Measurements from ENCODE around the gene MEF2C. TPM values are rescaled to one million over a fixed set of nuclear protein-coding genes. Genes with fewer than 3 reads are reported as not detected.
A peak's percentile ranks its signal among the peaks of the same experiment; 100 is the strongest.

The MEF2C gene
- total RNA-seq, 4 donors from 2014 or later = 17.3 to 58.0 (median 23.5) TPM

DNA sequence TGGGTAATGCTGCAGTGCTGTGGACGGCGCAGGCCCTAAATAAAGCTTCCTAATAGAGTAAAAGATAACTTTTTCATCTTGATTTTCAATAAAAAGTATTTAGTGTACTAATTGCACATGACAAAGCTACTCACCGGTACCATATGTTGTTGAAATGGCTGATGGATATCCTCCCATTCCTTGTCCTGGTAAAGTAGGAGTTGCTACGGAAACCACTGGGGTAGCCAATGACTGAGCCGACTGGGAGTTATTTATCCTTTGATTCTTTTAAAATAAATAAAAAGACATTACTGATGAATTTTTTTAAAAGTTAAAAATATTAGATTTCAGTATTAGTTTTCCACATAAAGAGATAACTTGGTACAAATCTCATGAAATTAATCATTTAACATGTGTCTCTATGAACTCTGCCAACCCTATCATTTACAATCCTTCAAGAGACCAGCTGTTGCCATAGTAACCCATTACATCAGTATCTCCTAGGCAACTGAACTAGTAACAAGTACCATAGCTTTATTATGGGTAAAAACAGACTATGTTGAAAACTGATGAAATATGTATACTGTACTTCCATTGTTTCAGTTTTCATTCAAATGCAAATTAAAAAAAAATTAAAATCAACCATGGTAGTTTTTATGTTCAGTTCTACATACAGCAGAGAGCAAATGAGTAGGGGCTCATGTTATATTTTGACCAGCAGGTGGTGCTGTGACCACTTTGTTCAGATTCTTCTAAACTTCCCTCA is 153.7 kb downstream of the MEF2C start:
- no peaks in the 10 kb centered on the region for H3K9me3 ChIP-seq
- WGBS, 2 donors (ENCODE audit: low coverage in 1 of 2) = 75 to 78% methylated on average over 5 of the region's 5 CpGs
- H3K36me3 ChIP-seq = no peaks in the 10 kb centered on the region
- TF ChIP-seq, protein P1, sequence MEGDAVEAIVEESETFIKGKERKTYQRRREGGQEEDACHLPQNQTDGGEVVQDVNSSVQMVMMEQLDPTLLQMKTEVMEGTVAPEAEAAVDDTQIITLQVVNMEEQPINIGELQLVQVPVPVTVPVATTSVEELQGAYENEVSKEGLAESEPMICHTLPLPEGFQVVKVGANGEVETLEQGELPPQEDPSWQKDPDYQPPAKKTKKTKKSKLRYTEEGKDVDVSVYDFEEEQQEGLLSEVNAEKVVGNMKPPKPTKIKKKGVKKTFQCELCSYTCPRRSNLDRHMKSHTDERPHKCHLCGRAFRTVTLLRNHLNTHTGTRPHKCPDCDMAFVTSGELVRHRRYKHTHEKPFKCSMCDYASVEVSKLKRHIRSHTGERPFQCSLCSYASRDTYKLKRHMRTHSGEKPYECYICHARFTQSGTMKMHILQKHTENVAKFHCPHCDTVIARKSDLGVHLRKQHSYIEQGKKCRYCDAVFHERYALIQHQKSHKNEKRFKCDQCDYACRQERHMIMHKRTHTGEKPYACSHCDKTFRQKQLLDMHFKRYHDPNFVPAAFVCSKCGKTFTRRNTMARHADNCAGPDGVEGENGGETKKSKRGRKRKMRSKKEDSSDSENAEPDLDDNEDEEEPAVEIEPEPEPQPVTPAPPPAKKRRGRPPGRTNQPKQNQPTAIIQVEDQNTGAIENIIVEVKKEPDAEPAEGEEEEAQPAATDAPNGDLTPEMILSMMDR (IDR thresholded peaks at IDR 0.05) = peak; percentile 75 to 86 (median 79)
- no peak for TF ChIP-seq EP300 (IDR thresholded peaks at IDR 0.05; ENCODE audit: low read depth)
- peaks cover 0 to 17% (median 0%) of the 10 kb centered on the region in 4 donors for H3K4me1 ChIP-seq
- in situ Hi-C loops (cut with MboI; ENCODE audit: low pct_ligation_motif_present in 1 of 4, low pct_unique_long_range_greater_than_20kb in 1 of 4, low sequenced_read_pairs in 3 of 4) = loop anchor here in 2 of 4 donors (10.0 to 25.0 kb wide), 2 partner anchors 158 to 1536 kb away; partner anchors contain the start of gene MEF2C (in 1 of the 2)
- no peaks in the 10 kb centered on the region for H3K27me3 ChIP-seq
- H3K4me3 ChIP-seq = no peak overlapping the region
- no peak overlapping the region for H3K27ac ChIP-seq
- DNase-seq = peak; percentile 77
- intact Hi-C loops (cut with DNase I; ENCODE audit: low total_unique reads) = loop anchor here (5.0 kb wide), 1 partner anchor 1538 kb away; no protein-coding TSS in a partner anchor

DNA sequence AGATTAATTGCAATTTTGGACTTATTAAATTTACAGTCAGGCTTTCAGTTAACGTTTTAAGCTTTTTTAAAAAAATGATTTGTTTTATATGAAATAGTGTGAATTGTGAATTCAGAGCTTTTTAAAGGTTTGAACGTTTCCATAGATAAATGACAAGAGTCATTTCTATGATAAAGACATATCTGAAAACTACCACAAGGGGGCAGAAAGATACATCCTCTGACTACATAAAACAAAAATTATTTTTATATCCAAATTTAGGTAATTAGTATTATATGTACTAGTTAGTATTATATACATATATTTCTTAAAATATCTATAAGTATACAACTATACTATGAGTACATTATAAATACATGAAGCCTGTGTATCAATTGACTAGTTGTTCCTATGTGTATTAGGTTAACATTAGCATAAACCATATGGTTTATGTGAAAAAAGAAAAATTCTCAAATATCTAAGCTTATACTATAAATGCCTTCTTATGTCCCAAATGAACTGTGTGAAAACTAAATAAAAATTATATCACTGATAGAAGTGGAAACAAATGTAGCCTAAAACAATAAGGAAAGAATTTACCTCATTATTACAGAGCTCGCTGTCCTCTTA is 155.2 kb downstream of the MEF2C start:
- Histone ChIP-seq H3K4me3 (no peak overlapping the region), H3K36me3 (no peaks in the 10 kb centered on the region), H3K27me3 (no peaks in the 10 kb centered on the region), H3K9me3 (no peaks in the 10 kb centered on the region), H3K27ac (no peak overlapping the region), H3K4me1 (peaks cover 0 to 15% (median 0%) of the 10 kb centered on the region in 4 donors)
- no peak for DNase-seq
- 39 to 41% methylated on average over 3 of the region's 3 CpGs for WGBS, 2 donors (ENCODE audit: low coverage in 1 of 2)
- in situ Hi-C loops (cut with MboI; ENCODE audit: low pct_ligation_motif_present in 1 of 4, low pct_unique_long_range_greater_than_20kb in 1 of 4, low sequenced_read_pairs in 3 of 4) = loop anchor here in 2 of 4 donors (10.0 to 25.0 kb wide), 2 partner anchors 159 to 1537 kb away; partner anchors contain the start of gene MEF2C (in 1 of the 2)
- TF ChIP-seq, protein P1 (IDR thresholded peaks at IDR 0.05) = peak; percentile 48 to 68 (median 57)
- TF ChIP-seq POLR2AphosphoS5 (IDR thresholded peaks at IDR 0.05) = no peak
- no peak for TF ChIP-seq EP300 (IDR thresholded peaks at IDR 0.05; ENCODE audit: low read depth)
- no peak for TF ChIP-seq POLR2A (IDR thresholded peaks at IDR 0.05)
- intact Hi-C loops (cut with DNase I; ENCODE audit: low total_unique reads) = loop anchor here (5.0 kb wide), 1 partner anchor 1539 kb away; no protein-coding TSS in a partner anchor

DNA sequence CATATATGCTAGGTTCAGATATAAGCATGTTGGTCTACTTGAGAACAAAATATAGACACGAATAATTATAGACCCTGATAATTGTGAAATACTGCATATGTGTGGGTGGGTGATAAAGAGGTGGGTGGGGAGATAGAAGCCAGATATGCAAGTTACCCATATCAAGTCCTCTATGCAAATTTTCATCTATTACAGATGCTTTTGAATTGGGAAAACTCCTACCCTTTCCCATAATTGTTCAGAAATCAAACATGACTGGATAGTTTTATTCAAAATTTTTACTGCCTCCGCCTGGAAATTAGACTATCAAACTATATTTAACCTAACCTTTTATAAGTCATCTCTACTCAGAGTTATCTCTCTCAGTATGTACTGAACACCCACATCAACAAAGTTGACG is 157.5 kb downstream of the MEF2C start:
- Histone ChIP-seq H3K27me3 (no peaks in the 10 kb centered on the region), H3K27ac (no peak overlapping the region), H3K4me3 (no peak overlapping the region), H3K36me3 (no peaks in the 10 kb centered on the region), H3K9me3 (no peaks in the 10 kb centered on the region), H3K4me1 (peaks cover 0 to 5% (median 0%) of the 10 kb centered on the region in 4 donors)
- DNase-seq = no peak
- in situ Hi-C loops (cut with MboI; ENCODE audit: low pct_ligation_motif_present in 1 of 4, low pct_unique_long_range_greater_than_20kb in 1 of 4, low sequenced_read_pairs in 3 of 4) (loop anchor here in 2 of 4 donors (10.0 to 25.0 kb wide), 2 partner anchors 162 to 1539 kb away; partner anchors contain the start of gene MEF2C (in 1 of the 2)), intact Hi-C loops (cut with DNase I; ENCODE audit: low total_unique reads) (loop anchor here (5.0 kb wide), 1 partner anchor 1542 kb away; no protein-coding TSS in a partner anchor)
- TF ChIP-seq POLR2A (IDR thresholded peaks at IDR 0.05) (no peak), POLR2AphosphoS5 (IDR thresholded peaks at IDR 0.05) (no peak), EP300 (IDR thresholded peaks at IDR 0.05; ENCODE audit: low read depth) (no peak)
- TF ChIP-seq, protein P1 (IDR thresholded peaks at IDR 0.05) = no peak
- 70 to 75% methylated on average over 3 of the region's 3 CpGs for WGBS, 2 donors (ENCODE audit: low coverage in 1 of 2)

DNA sequence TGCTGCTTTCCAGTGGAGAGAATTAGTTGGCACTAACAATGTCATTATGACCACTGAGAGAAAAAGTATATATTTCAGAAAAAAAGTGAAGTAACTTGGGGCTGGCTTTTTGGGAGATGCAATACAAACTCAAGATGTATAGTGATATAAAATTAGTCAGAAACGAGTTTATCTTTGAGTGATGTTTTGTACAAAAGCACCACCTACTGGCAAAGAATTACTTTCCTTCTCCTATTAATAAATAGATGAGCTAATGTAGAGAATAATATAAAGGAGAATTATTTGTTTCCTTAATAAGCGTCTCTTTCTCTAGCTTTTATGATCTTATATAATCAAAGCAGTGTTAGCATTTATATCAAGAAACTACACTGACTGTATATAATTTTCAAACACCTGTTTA is 158.8 kb downstream of the MEF2C start:
- H3K9me3 ChIP-seq = no peaks in the 10 kb centered on the region
- in situ Hi-C loops (cut with MboI; ENCODE audit: low pct_ligation_motif_present in 1 of 4, low pct_unique_long_range_greater_than_20kb in 1 of 4, low sequenced_read_pairs in 3 of 4) = loop anchor here in 3 of 4 donors (10.0 to 25.0 kb wide), 3 partner anchors 1463 to 1541 kb away; no protein-coding TSS in a partner anchor
- intact Hi-C loops (cut with DNase I; ENCODE audit: low total_unique reads) = no loop called here
- no peak for DNase-seq
- TF ChIP-seq POLR2A (IDR thresholded peaks at IDR 0.05) = no peak
- TF ChIP-seq EP300 (IDR thresholded peaks at IDR 0.05; ENCODE audit: low read depth) = no peak
- TF ChIP-seq POLR2AphosphoS5 (IDR thresholded peaks at IDR 0.05) = no peak
- TF ChIP-seq, protein P1 (IDR thresholded peaks at IDR 0.05) = no peak
- no peaks in the 10 kb centered on the region for H3K36me3 ChIP-seq
- peaks cover 0 to 7% (median 0%) of the 10 kb centered on the region in 4 donors for H3K4me1 ChIP-seq
- no peak overlapping the region for H3K4me3 ChIP-seq
- H3K27me3 ChIP-seq = no peaks in the 10 kb centered on the region
- H3K27ac ChIP-seq = no peak overlapping the region
- 45 to 55% methylated on average over 2 of the region's 2 CpGs for WGBS, 2 donors (ENCODE audit: low coverage in 1 of 2)
